WI38 (cell line): ENCODE results near the gene CRIM1.

Experiments used
- H3K4me3 ChIP-seq: 2 replicates; pipeline ENCODE4 v1.5.1; 2011; ENCODE audit warnings: low read depth, mild to moderate bottlenecking, control low read depth, low read length
- TF ChIP-seq, protein P1 (sequence below): IDR thresholded peaks from 2 replicates; pipeline ENCODE4 v1.5.1; 2012; ENCODE audit warnings: low read depth, mild to moderate bottlenecking, control low read depth, low read length

The CRIM1 gene

DNA sequence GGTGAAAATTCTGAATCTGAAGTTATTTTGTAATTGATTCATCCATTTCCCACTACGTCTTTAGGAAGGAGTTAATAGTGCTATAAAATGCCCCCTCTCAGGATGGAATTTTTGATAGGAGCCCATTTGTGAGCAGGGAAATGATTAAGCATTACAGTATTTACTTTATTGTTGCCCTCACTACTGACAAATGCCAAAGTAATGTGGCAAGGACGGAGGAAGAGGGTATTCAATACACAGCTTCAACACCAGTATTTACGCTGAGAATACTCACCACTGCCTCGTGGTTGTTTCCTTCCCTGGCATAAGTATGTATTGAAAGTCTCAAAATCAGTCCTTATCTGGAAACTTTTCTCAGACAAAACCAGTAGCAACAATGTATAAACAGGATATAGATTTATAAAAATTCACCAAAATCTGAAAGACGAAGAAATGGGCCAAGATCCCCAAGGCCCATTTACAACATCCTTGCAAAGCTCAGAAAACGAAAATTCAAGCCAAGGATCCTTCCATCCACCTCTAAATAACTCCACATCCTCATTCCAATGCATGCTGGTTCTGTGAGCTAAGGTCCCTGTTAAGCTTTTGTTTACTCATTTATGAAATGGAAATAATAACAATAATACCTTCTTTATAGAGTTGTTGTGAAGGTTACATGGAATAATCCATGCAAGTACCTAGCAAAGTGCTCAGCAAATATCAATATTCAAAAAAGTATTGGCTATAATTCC is 213.1 kb downstream of the CRIM1 start:
- H3K4me3 ChIP-seq, result peak overlapping the region; percentile 35
- TF ChIP-seq, protein P1, sequence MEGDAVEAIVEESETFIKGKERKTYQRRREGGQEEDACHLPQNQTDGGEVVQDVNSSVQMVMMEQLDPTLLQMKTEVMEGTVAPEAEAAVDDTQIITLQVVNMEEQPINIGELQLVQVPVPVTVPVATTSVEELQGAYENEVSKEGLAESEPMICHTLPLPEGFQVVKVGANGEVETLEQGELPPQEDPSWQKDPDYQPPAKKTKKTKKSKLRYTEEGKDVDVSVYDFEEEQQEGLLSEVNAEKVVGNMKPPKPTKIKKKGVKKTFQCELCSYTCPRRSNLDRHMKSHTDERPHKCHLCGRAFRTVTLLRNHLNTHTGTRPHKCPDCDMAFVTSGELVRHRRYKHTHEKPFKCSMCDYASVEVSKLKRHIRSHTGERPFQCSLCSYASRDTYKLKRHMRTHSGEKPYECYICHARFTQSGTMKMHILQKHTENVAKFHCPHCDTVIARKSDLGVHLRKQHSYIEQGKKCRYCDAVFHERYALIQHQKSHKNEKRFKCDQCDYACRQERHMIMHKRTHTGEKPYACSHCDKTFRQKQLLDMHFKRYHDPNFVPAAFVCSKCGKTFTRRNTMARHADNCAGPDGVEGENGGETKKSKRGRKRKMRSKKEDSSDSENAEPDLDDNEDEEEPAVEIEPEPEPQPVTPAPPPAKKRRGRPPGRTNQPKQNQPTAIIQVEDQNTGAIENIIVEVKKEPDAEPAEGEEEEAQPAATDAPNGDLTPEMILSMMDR, result no peak

DNA sequence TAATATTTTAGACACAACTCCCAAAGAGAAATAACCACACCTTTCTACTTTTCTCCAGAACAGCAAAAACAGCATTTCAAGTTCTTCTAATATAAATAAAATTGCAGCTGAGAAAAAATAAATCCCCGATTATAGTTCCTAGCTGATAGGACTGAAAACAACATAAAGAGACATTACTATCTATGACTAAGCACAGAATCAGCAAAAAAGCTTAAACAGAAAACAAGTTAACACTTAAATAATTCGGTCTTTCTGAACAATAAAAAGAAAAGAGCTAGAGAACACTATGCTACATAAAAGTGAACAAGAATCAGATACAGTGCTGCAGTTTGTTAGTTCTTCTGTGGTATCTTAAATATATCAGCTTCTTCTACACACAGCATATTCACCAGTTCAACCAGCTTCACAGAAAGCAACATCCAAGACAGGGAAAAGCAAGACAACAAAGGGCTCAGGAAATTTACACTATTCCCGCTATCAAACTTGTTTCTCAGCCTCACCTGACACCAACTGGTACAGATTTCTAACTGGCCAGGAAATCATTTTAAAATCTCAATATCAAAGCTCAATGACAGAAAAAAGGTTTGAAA is 213.8 kb downstream of the CRIM1 start:
- TF ChIP-seq, protein P1, result no peak
- H3K4me3 ChIP-seq, result peak overlapping the region; percentile 35

DNA sequence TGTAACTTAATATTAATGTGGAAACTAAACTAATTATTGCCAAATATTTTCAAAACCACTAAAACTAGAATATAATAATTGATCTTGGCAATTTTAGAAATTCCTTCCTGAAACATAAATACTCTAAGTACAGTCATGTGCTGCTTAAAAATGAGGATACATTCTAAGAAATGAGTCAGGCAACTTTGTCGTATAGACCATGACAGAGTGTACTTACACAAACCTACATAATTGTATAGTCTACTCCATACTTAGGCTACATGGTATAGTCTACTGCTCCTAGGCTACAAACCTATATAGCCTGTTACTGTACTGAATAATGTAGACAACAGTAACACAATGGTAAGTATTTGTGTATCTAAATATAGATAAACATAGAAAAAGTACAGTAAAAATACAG is 214.8 kb downstream of the CRIM1 start:
- no peak overlapping the region for H3K4me3 ChIP-seq
- TF ChIP-seq, protein P1, result no peak

DNA sequence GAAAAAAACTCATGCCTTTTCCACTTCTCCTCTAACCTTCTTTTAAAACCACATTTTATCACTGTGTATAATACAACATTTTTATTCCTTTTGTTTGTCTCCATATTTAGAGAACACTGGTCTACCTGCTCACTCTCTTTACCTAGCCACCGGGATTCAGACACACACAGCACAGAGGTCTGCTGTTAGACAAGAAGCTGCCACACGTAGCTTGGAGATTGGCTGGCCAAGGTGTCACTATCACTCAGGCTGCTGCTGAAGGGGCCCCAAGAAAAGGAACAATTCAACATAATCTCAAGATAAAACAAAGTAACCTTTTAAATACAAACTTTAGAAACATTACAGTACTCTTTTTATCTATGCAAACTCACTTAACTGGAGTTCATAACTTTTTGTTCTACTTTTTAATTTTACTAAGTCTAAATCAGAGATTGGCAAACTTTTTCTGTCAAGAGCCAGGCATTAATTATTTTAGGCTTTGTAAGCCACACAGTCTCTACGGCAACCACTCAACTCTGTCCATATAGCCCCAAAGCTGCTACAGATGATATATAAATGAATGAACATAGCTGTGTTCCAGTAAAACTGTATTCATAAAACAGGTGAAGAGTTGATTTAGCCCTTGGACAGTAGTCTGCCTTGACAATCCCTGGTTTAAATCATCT is 216.6 kb downstream of the CRIM1 start:
- H3K4me3 ChIP-seq, result no peak overlapping the region
- TF ChIP-seq, protein P1, result no peak

DNA sequence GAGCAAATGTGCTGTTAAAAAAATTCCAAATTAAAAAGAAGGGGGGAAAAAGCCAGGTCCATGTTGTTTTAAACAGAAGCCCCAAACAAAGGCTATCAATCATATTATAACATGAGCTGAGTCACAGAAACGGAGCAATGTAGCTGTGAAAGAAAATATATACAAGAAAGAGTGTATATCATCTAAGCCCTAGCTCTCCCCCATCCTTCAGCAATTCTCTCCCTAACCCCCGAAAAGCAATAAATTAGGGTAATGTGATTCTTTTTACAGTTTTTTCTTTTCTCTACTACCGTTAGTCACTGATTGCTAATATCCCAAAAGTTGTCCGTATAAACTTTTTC is 217.1 kb downstream of the CRIM1 start:
- no peak overlapping the region for H3K4me3 ChIP-seq
- TF ChIP-seq, protein P1, result no peak

DNA sequence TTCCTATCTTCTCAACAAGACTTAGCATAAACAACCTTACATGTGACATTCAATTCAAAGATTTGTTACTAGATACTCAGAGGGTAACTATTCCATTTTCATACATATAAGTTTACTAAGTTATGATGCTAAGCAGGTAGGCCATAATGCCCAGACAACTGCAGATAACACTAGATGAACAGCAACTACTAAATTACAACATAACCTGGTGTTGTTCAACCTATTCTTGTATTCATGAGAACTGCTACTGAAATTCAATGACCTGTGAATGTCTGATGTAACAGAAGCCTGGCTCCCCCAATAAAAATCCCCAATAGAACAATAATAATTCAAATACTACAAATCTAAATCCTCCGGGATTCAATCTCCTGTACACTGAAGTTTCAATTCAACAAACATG is 217.6 kb downstream of the CRIM1 start:
- TF ChIP-seq, protein P1, result no peak
- no peak overlapping the region for H3K4me3 ChIP-seq

DNA sequence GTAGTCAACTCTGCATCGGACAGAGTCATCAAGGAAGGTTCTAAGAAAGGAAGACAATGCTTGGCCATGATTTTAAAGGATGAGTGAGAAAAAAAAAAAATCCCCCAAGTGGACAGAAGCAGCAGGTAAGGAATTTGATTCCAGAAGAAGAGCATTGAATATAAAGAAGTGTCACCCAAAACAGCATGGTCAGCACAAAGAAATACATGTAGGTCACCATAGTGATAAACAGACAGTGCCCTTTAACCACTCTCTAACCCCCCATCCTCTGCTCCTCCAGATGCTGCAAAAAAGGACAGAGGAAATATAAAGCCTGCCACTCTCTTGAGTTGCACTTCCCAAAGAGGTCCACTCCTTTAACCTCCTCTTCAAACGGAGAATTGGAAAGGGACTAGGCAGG is 219.0 kb downstream of the CRIM1 start:
- TF ChIP-seq, protein P1, result no peak
- H3K4me3 ChIP-seq, result no peak overlapping the region
